Calu3 (cell line): ENCODE results near the gene EFCAB8. TPM values are rescaled to one million over a fixed set of nuclear protein-coding genes. Genes with fewer than 3 reads are reported as not detected.
"Not testable (repeated sequence)": the region's sequence is repeated elsewhere in the genome, so short reads cannot be mapped to it uniquely, and the experiment has no call there.

ENCODE experiments used
- BruUV-seq: library from RNA; stranded (reverse); fragments of 400-500 nt; replicated peaks from 2 replicates; lab custom pipeline; 2021; lab: Mats Ljungman, UMichigan
- CTCF ChIA-PET: fragments of 300-600 bp; sonication (Branson Sonifier 250); formaldehyde crosslinking; loops from one replicate; lab custom pipeline; 2022; ENCODE audit warnings: antibody characterized with exemption; lab: Charles Lee
- DNase-seq: peaks from one replicate; pipeline ENCODE4 v3.0.0; 2022
- H3K27ac Mint-ChIP-seq: one replicate; pipeline ENCODE4 v1.8.0; 2022; ENCODE audit warnings: mixed read lengths; ENCODE audit not compliant: unreplicated experiment
- H3K27me3 Mint-ChIP-seq: one replicate; pipeline ENCODE4 v1.8.0; 2022; ENCODE audit warnings: mixed read lengths; ENCODE audit not compliant: unreplicated experiment
- H3K36me3 Mint-ChIP-seq: one replicate; pipeline ENCODE4 v1.8.0; 2022; ENCODE audit warnings: mild to moderate bottlenecking, moderate library complexity, mixed read lengths; ENCODE audit not compliant: insufficient read depth, unreplicated experiment
- H3K4me1 Mint-ChIP-seq: one replicate; pipeline ENCODE4 v1.8.0; 2022; ENCODE audit warnings: mild to moderate bottlenecking, low read depth, mixed read lengths; ENCODE audit not compliant: unreplicated experiment
- H3K4me3 Mint-ChIP-seq: one replicate; pipeline ENCODE4 v1.8.0; 2022; ENCODE audit warnings: mild to moderate bottlenecking, low read depth, moderate library complexity, mixed read lengths; ENCODE audit not compliant: unreplicated experiment
- H3K9me3 Mint-ChIP-seq: one replicate; pipeline ENCODE4 v1.8.0; 2022; ENCODE audit warnings: low read depth, mixed read lengths; ENCODE audit not compliant: unreplicated experiment
- CTCF ChIP-seq: fragments of 200-600 bp; IDR thresholded peaks from one replicate; pipeline ENCODE4 v1.8.0; 2022; ENCODE audit warnings: antibody characterized with exemption; ENCODE audit not compliant: unreplicated experiment
- intact Hi-C: fragments of 100-400 bp; cut with micrococcal nuclease; formaldehyde crosslinking; loops from one replicate; pipeline ENCODE4 v1.10.0; 2022; ENCODE audit not compliant: unreplicated experiment
- total RNA-seq: library from RNA; stranded (reverse); gene quantifications from 2 replicates; pipeline ENCODE4 v1.2.3, GENCODE V29; 2022

The EFCAB8 gene
- total RNA-seq, 1 experiment from 2014 or later = 1.1 TPM

- intact Hi-C loops = no loop called here
- CTCF ChIA-PET = no interaction called here
- TF ChIP-seq CTCF = no peak
- Mint-ChIP-seq H3K9me3 (no peaks in the 10 kb centered on the region), H3K36me3 (no peaks in the 10 kb centered on the region), H3K4me1 (no peaks in the 10 kb centered on the region), H3K27me3 (peaks cover 73% of the 10 kb centered on the region), H3K4me3 (no peak overlapping the region), H3K27ac (no peak overlapping the region)
- no peak for DNase-seq
- BruUV-seq = no TSS peak
Measured at GRCh38 chr20:32946629-32947028, 87.9 kb downstream of the EFCAB8 start.

- CTCF ChIA-PET = interaction anchor here (1.0 to 1.1 kb wide), 2 partner anchors 146 to 839 kb away, joined by 3 to 5 read pairs; no protein-coding TSS in a partner anchor
- H3K27ac Mint-ChIP-seq, BruUV-seq, DNase-seq, intact Hi-C loops, H3K9me3 Mint-ChIP-seq, H3K36me3 Mint-ChIP-seq, H3K4me1 Mint-ChIP-seq, H3K4me3 Mint-ChIP-seq: not testable (repeated sequence)
- H3K27me3 Mint-ChIP-seq = peaks cover 90% of the 10 kb centered on the region
Measured at GRCh38 chr20:32950539-32950938, 91.8 kb downstream of the EFCAB8 start.

- Mint-ChIP-seq H3K4me3 (no peak overlapping the region), H3K27ac (no peak overlapping the region), H3K27me3 (peaks cover 80% of the 10 kb centered on the region), H3K36me3 (no peaks in the 10 kb centered on the region), H3K9me3 (peaks cover 7% of the 10 kb centered on the region), H3K4me1 (no peaks in the 10 kb centered on the region)
- no peak for TF ChIP-seq CTCF
- CTCF ChIA-PET = interaction anchor here (0.7 kb wide), 3 partner anchors 43 to 1396 kb away, joined by 3 to 7 read pairs (median 4); no protein-coding TSS in a partner anchor
- intact Hi-C loops = no loop called here
- no TSS peak for BruUV-seq
- DNase-seq = no peak
Measured at GRCh38 chr20:32957459-32957858, 98.7 kb downstream of the EFCAB8 start.

- H3K27me3 Mint-ChIP-seq = peaks cover 80% of the 10 kb centered on the region
- TF ChIP-seq CTCF = no peak
- H3K9me3 Mint-ChIP-seq = peaks cover 7% of the 10 kb centered on the region
- H3K36me3 Mint-ChIP-seq = no peaks in the 10 kb centered on the region
- no TSS peak for BruUV-seq
- no peak overlapping the region for H3K27ac Mint-ChIP-seq
- CTCF ChIA-PET = no interaction called here
- DNase-seq = no peak
- intact Hi-C loops = no loop called here
- no peaks in the 10 kb centered on the region for H3K4me1 Mint-ChIP-seq
- no peak overlapping the region for H3K4me3 Mint-ChIP-seq
Measured at GRCh38 chr20:32958574-32958973, 99.9 kb downstream of the EFCAB8 start.

- no peaks in the 10 kb centered on the region for H3K4me1 Mint-ChIP-seq
- H3K27ac Mint-ChIP-seq = no peak overlapping the region
- no TSS peak for BruUV-seq
- no peaks in the 10 kb centered on the region for H3K36me3 Mint-ChIP-seq
- intact Hi-C loops = no loop called here
- no peak overlapping the region for H3K4me3 Mint-ChIP-seq
- DNase-seq = no peak
- no peak for TF ChIP-seq CTCF
- H3K27me3 Mint-ChIP-seq = peaks cover 80% of the 10 kb centered on the region
- H3K9me3 Mint-ChIP-seq = peaks cover 7% of the 10 kb centered on the region
- CTCF ChIA-PET = no interaction called here
Measured at GRCh38 chr20:32959351-32960221, 100.9 kb downstream of the EFCAB8 start.
